Measurements from ENCODE around the gene SETD5. TPM values are rescaled to one million over a fixed set of nuclear protein-coding genes. Genes with fewer than 3 reads are reported as not detected.

Gene SETD5
- total RNA-seq = 41.3 and 42.8 TPM in 2 replicates

GRCh38 chr3:9397332-9397905, at the start of gene SETD5:
SETD5 (plus strand) TSS chr3:9397615; CDS start chr3:9428939, 31,324 bp downstream.

GRCh38 chr3:9362731-9363530, 34.5 kb upstream of the SETD5 start, which contains the start of gene THUMPD3:
THUMPD3 (plus strand) TSS chr3:9363054; CDS start chr3:9365069, 2,015 bp downstream.

Other genes with a start within 250 kb of the SETD5 start
- gene SRGAP3, start 148.0 kb upstream of the SETD5 start, total RNA-seq = 8.2 and 14.1 TPM in 2 replicates
- gene THUMPD3, start 34.6 kb upstream of the SETD5 start, total RNA-seq = 26.7 and 31.0 TPM in 2 replicates
- gene LHFPL4, start 156.2 kb downstream of the SETD5 start, total RNA-seq = 0.08 TPM in 1 of 2 replicates, not detected in the other

All from hair follicular keratinocyte (primary cell).